Liver (tissue), 9 donors: ENCODE data around the gene ADISSP. TPM values are rescaled to one million over a fixed set of nuclear protein-coding genes. Genes with fewer than 3 reads are reported as not detected.

Experiments used
- DNase-seq: peaks from one replicate; pipeline ENCODE4 v3.0.0-alpha.2; 2017; ENCODE audit warnings: low spot score
- H3K27ac ChIP-seq, 2 donors: one replicate each; pipeline ENCODE4 v1.7.0; 2013; ENCODE audit warnings: inconsistent platforms in 2 of 2, low read length in 2 of 2, control low read depth in 1 of 2, low read depth in 1 of 2, mild to moderate bottlenecking in 1 of 2
- H3K27me3 ChIP-seq, 4 donors: one replicate each; pipeline versions ENCODE4 v1.6.1 to v1.7.0; 2013; ENCODE audit warnings: low read length in 3 of 4, inconsistent platforms in 1 of 4, mild to moderate bottlenecking in 1 of 4, moderate library complexity in 1 of 4; ENCODE audit not compliant: control insufficient read depth in 4 of 4, insufficient read depth in 4 of 4
- H3K36me3 ChIP-seq, 4 donors: one replicate each; pipeline versions ENCODE4 v1.6.1 to v1.7.0; 2013; ENCODE audit warnings: low read length in 3 of 4, mild to moderate bottlenecking in 3 of 4, low read depth in 1 of 4, moderate library complexity in 1 of 4; ENCODE audit not compliant: control insufficient read depth in 4 of 4, insufficient read depth in 3 of 4
- H3K4me1 ChIP-seq, 4 donors: one replicate each; pipeline versions ENCODE4 v1.6.1 to v1.7.0; 2013; ENCODE audit warnings: low read length in 3 of 4, mild to moderate bottlenecking in 3 of 4, moderate library complexity in 1 of 4; ENCODE audit not compliant: control insufficient read depth in 4 of 4, insufficient read depth in 4 of 4
- H3K4me3 ChIP-seq, 3 donors: one replicate each; pipeline versions ENCODE4 v1.6.1 to v1.7.0; 2013; ENCODE audit warnings: low read length in 3 of 3, control low read depth in 1 of 3, low read depth in 1 of 3, mild to moderate bottlenecking in 1 of 3
- H3K9ac ChIP-seq, 2 donors: one replicate each; pipeline ENCODE4 v1.7.0; 2013; ENCODE audit warnings: low read length in 2 of 2, mild to moderate bottlenecking in 2 of 2, moderate library complexity in 2 of 2, control low read depth in 1 of 2, low read depth in 1 of 2
- H3K9me3 ChIP-seq, 4 donors: one replicate each; pipeline versions ENCODE4 v1.6.1 to v1.7.0; 2013; ENCODE audit warnings: low read length in 3 of 4; ENCODE audit not compliant: control insufficient read depth in 4 of 4
- EGR1 ChIP-seq, 2 donors: IDR thresholded peaks; 2 replicates each; pipeline ENCODE4 v1.6.1; 2016 to 2018; ENCODE audit warnings: antibody characterized with exemption in 2 of 2, low read depth in 2 of 2
- FOXA1 ChIP-seq: IDR thresholded peaks from 2 replicates; pipeline ENCODE4 v1.6.1; 2016; ENCODE audit warnings: antibody characterized with exemption
- FOXA2 ChIP-seq: IDR thresholded peaks from 2 replicates; pipeline ENCODE4 v1.6.1; 2016; ENCODE audit warnings: antibody characterized with exemption
- GABPA ChIP-seq, 2 donors: IDR thresholded peaks in 1 of 2; conservative IDR thresholded peaks in 1 of 2; 2 replicates each; pipeline ENCODE4 v1.6.1; 2016; ENCODE audit warnings: antibody characterized with exemption in 2 of 2, mild to moderate bottlenecking in 1 of 2, moderate library complexity in 1 of 2
- HNF4A ChIP-seq, 2 donors: conservative IDR thresholded peaks; 2 replicates each; pipeline ENCODE4 v1.6.1; 2016; ENCODE audit warnings: antibody characterized with exemption in 2 of 2, mild to moderate bottlenecking in 2 of 2
- HNF4G ChIP-seq: IDR thresholded peaks from 2 replicates; pipeline ENCODE4 v1.6.1; 2016; ENCODE audit warnings: antibody characterized with exemption
- JUND ChIP-seq, 2 donors: IDR thresholded peaks; 2 replicates each; pipeline ENCODE4 v1.6.1; 2016; ENCODE audit warnings: antibody characterized with exemption in 2 of 2
- NR2F2 ChIP-seq: IDR thresholded peaks from 2 replicates; pipeline ENCODE4 v1.6.1; 2016; ENCODE audit warnings: antibody characterized with exemption
- RAD21 ChIP-seq, 2 donors: IDR thresholded peaks; 2 replicates each; pipeline ENCODE4 v1.6.1; 2016; ENCODE audit warnings: antibody characterized with exemption in 2 of 2, mild to moderate bottlenecking in 2 of 2
- RXRA ChIP-seq, 2 donors: IDR thresholded peaks; 2 replicates each; pipeline ENCODE4 v1.6.1; 2017 to 2018; ENCODE audit warnings: antibody characterized with exemption in 2 of 2, mild to moderate bottlenecking in 1 of 2
- SP1 ChIP-seq: IDR thresholded peaks from 2 replicates; pipeline ENCODE4 v1.6.1; 2018; ENCODE audit warnings: antibody characterized with exemption, mild to moderate bottlenecking
- TAF1 ChIP-seq: conservative IDR thresholded peaks from 2 replicates; pipeline ENCODE4 v1.6.1; 2016; ENCODE audit warnings: antibody characterized with exemption, mild to moderate bottlenecking
- YY1 ChIP-seq: IDR thresholded peaks from 2 replicates; pipeline ENCODE4 v1.6.1; 2016; ENCODE audit warnings: antibody characterized with exemption, mild to moderate bottlenecking
- WGBS: extraction: QIAGEN DNeasy Blood & Tissue Kit; methylation state at CpG from one replicate; pipeline ENCODE4 v1.1.7; 2013; 5-methylcytosine and 5-hydroxymethylcytosine counted together
- polyA plus RNA-seq, 2 donors: library from polyadenylated mRNA; stranded (reverse) in 1 of 2; unstranded in 1 of 2; fragments of 200-250 nt in 1 of 2; fragments of >200 nt in 1 of 2; fragmentation: Nextera tagmentation in 1 of 2; extraction: Ambion mirVana in 1 of 2; gene quantifications; one replicate each; pipeline versions ENCODE4 v1.2.1 to v1.2.3, GENCODE V29; 2013 to 2015
- total RNA-seq, 2 donors: library from RNA; depleted of rRNA; stranded (reverse); fragments of >200 nt; gene quantifications; one replicate each; pipeline ENCODE4 v1.2.3, GENCODE V29; 2014
- TF ChIP-seq, protein P1 (sequence below): IDR thresholded peaks from 2 replicates; pipeline ENCODE4 v1.6.1; 2016; ENCODE audit warnings: antibody characterized with exemption
- TF ChIP-seq, protein P2 (sequence below): IDR thresholded peaks from 2 replicates; pipeline ENCODE4 v1.6.1; 2016; ENCODE audit warnings: antibody characterized with exemption
- TF ChIP-seq, protein P3 (sequence below): IDR thresholded peaks from 2 replicates; pipeline ENCODE4 v1.6.1; 2016; ENCODE audit warnings: antibody characterized with exemption
- TF ChIP-seq, protein P4 (sequence below): fragments of 150-350 bp; IDR thresholded peaks from 2 replicates; pipeline ENCODE4 v1.5.1; 2017; ENCODE audit warnings: improper control_type of control experiment, low read depth, low read length; ENCODE audit not compliant: missing input control
- TF ChIP-seq, protein P5 (sequence below): IDR thresholded peaks from 2 replicates; pipeline ENCODE4 v1.6.1; 2016; ENCODE audit warnings: antibody characterized with exemption, mild to moderate bottlenecking
- donor health status: healthy.
- donor health status: healthy.
- donor health status: healthy.
- donor health status: healthy.
- donor health status: healthy.

The ADISSP gene
- total and polyA plus RNA-seq, 4 donors, result 3.8 to 27.3 (median 10.4) TPM

DNA sequence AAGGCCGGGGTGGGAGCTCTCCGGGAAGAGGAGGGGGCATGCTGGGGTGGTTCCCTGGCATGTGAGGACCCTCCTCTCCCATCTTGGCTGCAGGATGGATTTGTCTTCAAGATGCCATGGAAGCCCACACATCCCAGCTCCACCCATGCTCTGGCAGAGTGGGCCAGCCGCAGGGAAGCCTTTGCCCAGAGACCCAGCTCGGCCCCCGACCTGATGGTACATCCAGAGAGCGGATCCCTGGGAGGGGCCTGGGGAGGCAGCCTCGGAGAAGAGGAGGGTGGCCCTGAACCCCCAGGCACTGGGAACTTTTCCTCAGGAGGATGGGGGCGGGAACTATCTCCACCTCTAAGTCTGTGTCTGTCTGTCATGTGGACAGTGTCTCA is 33.3 kb upstream of the ADISSP start:
- Histone ChIP-seq H3K9me3 (no peaks in the 10 kb centered on the region), H3K36me3 (peaks cover 0 to 10% (median 4%) of the 10 kb centered on the region in 4 donors), H3K4me3 (no peak overlapping the region), H3K27ac (no peak overlapping the region), H3K4me1 (peaks cover 17 to 40% (median 29%) of the 10 kb centered on the region in 4 donors), H3K9ac (no peak overlapping the region), H3K27me3 (no peaks in the 10 kb centered on the region)
- TF ChIP-seq FOXA1, result no peak
- TF ChIP-seq, protein P1, sequence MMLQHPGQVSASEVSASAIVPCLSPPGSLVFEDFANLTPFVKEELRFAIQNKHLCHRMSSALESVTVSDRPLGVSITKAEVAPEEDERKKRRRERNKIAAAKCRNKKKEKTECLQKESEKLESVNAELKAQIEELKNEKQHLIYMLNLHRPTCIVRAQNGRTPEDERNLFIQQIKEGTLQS, result no peak
- TF ChIP-seq, protein P2, sequence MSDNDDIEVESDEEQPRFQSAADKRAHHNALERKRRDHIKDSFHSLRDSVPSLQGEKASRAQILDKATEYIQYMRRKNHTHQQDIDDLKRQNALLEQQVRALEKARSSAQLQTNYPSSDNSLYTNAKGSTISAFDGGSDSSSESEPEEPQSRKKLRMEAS, result no peak
- no peak for TF ChIP-seq TAF1
- TF ChIP-seq, protein P3, sequence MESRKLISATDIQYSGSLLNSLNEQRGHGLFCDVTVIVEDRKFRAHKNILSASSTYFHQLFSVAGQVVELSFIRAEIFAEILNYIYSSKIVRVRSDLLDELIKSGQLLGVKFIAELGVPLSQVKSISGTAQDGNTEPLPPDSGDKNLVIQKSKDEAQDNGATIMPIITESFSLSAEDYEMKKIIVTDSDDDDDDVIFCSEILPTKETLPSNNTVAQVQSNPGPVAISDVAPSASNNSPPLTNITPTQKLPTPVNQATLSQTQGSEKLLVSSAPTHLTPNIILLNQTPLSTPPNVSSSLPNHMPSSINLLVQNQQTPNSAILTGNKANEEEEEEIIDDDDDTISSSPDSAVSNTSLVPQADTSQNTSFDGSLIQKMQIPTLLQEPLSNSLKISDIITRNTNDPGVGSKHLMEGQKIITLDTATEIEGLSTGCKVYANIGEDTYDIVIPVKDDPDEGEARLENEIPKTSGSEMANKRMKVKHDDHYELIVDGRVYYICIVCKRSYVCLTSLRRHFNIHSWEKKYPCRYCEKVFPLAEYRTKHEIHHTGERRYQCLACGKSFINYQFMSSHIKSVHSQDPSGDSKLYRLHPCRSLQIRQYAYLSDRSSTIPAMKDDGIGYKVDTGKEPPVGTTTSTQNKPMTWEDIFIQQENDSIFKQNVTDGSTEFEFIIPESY, result no peak
- no peak for TF ChIP-seq RXRA (IDR thresholded peaks at IDR 0.05)
- no peak for TF ChIP-seq EGR1 (IDR thresholded peaks at IDR 0.05; ENCODE audit: low read depth in 2 of 2)
- TF ChIP-seq, protein P4, sequence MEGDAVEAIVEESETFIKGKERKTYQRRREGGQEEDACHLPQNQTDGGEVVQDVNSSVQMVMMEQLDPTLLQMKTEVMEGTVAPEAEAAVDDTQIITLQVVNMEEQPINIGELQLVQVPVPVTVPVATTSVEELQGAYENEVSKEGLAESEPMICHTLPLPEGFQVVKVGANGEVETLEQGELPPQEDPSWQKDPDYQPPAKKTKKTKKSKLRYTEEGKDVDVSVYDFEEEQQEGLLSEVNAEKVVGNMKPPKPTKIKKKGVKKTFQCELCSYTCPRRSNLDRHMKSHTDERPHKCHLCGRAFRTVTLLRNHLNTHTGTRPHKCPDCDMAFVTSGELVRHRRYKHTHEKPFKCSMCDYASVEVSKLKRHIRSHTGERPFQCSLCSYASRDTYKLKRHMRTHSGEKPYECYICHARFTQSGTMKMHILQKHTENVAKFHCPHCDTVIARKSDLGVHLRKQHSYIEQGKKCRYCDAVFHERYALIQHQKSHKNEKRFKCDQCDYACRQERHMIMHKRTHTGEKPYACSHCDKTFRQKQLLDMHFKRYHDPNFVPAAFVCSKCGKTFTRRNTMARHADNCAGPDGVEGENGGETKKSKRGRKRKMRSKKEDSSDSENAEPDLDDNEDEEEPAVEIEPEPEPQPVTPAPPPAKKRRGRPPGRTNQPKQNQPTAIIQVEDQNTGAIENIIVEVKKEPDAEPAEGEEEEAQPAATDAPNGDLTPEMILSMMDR, result no peak
- no peak for TF ChIP-seq JUND (IDR thresholded peaks at IDR 0.05)
- no peak for TF ChIP-seq HNF4G
- no peak for TF ChIP-seq RAD21 (IDR thresholded peaks at IDR 0.05)
- no peak for TF ChIP-seq FOXA2
- TF ChIP-seq HNF4A (conservative IDR thresholded peaks at IDR 0.05), result no peak
- TF ChIP-seq GABPA (IDR thresholded peaks at IDR 0.05 in 1 of 2, conservative IDR thresholded peaks at IDR 0.05 in 1 of 2), result no peak
- 96% methylated on average over 8 of the region's 8 CpGs for WGBS
- no peak for DNase-seq

DNA sequence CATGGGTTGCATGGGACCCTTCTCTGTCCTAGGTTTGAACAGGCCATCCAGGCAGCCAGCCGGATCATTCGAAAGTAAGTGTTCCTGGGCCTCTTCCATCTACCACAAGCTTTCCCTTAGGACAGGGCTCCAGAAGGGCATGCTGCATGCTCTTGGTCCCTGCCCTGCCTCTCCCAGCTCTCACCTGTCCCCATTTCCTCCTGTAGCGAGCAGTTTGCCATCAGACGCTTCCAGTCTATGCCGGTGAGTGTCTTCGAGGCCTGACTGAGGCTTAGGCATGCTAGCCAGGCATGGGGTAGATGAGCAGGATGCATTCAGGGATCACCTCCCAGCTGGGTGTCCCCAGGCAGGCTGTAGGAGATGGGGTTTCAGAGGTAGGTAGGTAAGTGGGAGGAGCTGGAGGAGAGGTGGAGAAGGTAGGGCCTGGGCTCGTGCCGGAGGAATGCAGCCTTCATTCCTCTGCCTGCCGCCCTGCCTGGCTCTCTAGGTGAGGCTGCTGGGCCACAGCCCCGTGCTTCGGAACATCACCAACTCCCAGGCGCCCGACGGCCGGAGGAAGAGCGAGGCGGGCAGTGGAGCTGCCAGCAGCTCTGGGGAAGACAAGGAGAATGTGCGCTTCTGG is 32.8 kb upstream of the ADISSP start:
- DNase-seq, result no peak
- no peak overlapping the region for H3K4me3 ChIP-seq
- 95% methylated on average over 18 of the region's 18 CpGs for WGBS
- H3K27me3 ChIP-seq, result no peaks in the 10 kb centered on the region
- H3K4me1 ChIP-seq, result peaks cover 14 to 40% (median 30%) of the 10 kb centered on the region in 4 donors
- H3K36me3 ChIP-seq, result peaks cover 0 to 8% (median 4%) of the 10 kb centered on the region in 4 donors
- H3K27ac ChIP-seq, result no peak overlapping the region
- no peak overlapping the region for H3K9ac ChIP-seq
- H3K9me3 ChIP-seq, result no peaks in the 10 kb centered on the region
- TF ChIP-seq HNF4G, result no peak
- no peak for TF ChIP-seq RAD21 (IDR thresholded peaks at IDR 0.05)
- TF ChIP-seq SP1, result no peak
- TF ChIP-seq, protein P3, result no peak
- no peak for TF ChIP-seq FOXA2
- TF ChIP-seq EGR1 (IDR thresholded peaks at IDR 0.05; ENCODE audit: low read depth in 2 of 2), result no peak
- no peak for TF ChIP-seq JUND (IDR thresholded peaks at IDR 0.05)
- no peak for TF ChIP-seq YY1
- TF ChIP-seq HNF4A (conservative IDR thresholded peaks at IDR 0.05), result no peak
- TF ChIP-seq RXRA (IDR thresholded peaks at IDR 0.05), result no peak
- TF ChIP-seq, protein P4, result no peak
- TF ChIP-seq NR2F2, result no peak
- TF ChIP-seq, protein P2, result no peak
- TF ChIP-seq, protein P5, sequence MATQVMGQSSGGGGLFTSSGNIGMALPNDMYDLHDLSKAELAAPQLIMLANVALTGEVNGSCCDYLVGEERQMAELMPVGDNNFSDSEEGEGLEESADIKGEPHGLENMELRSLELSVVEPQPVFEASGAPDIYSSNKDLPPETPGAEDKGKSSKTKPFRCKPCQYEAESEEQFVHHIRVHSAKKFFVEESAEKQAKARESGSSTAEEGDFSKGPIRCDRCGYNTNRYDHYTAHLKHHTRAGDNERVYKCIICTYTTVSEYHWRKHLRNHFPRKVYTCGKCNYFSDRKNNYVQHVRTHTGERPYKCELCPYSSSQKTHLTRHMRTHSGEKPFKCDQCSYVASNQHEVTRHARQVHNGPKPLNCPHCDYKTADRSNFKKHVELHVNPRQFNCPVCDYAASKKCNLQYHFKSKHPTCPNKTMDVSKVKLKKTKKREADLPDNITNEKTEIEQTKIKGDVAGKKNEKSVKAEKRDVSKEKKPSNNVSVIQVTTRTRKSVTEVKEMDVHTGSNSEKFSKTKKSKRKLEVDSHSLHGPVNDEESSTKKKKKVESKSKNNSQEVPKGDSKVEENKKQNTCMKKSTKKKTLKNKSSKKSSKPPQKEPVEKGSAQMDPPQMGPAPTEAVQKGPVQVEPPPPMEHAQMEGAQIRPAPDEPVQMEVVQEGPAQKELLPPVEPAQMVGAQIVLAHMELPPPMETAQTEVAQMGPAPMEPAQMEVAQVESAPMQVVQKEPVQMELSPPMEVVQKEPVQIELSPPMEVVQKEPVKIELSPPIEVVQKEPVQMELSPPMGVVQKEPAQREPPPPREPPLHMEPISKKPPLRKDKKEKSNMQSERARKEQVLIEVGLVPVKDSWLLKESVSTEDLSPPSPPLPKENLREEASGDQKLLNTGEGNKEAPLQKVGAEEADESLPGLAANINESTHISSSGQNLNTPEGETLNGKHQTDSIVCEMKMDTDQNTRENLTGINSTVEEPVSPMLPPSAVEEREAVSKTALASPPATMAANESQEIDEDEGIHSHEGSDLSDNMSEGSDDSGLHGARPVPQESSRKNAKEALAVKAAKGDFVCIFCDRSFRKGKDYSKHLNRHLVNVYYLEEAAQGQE, result no peak
